HTR-8/SVneo (cell line): ENCODE results near the gene LEUTX.
A peak's percentile ranks its signal among the peaks of the same experiment; 100 is the strongest.
"Not testable (repeated sequence)": the region's sequence is repeated elsewhere in the genome, so short reads cannot be mapped to it uniquely, and the experiment has no call there.

ENCODE experiments used
- DNase-seq: peaks from one replicate; pipeline ENCODE4 v3.0.0; 2011; ENCODE audit warnings: low spot score, mixed read lengths; ENCODE audit not compliant: insufficient read length
- FAIRE-seq: peaks from 2 replicates; lab custom pipeline; 2011; peaks lifted over from hg19 to GRCh38; lab: Jason Lieb, UNC

LEUTX gene, protein sequence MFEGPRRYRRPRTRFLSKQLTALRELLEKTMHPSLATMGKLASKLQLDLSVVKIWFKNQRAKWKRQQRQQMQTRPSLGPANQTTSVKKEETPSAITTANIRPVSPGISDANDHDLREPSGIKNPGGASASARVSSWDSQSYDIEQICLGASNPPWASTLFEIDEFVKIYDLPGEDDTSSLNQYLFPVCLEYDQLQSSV

DNA sequence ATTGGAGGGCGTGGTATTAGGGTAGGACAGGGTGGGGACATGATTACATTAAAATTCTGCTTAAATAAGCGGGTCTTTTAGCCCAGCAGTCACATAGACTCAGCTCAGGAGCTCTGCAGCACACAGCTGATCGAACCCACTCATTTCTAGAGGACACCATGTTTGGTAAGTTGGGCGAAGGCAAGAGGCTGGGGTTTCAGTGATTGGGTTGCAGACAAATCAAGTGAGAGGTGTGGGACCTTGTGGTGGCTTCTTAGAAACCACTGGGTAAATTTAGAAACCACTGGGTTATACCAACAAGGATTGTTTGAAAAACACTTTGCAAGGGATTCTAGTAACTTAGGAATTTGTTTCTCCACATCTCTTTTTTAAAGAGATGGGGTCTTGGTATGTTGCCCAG lies at the start of gene LEUTX:
LEUTX (plus strand) TSS at position 92 of the 400 bp plus-strand sequence; CDS start at position 159, 67 bp downstream.
- FAIRE-seq (no peak), DNase-seq (no peak)

DNA sequence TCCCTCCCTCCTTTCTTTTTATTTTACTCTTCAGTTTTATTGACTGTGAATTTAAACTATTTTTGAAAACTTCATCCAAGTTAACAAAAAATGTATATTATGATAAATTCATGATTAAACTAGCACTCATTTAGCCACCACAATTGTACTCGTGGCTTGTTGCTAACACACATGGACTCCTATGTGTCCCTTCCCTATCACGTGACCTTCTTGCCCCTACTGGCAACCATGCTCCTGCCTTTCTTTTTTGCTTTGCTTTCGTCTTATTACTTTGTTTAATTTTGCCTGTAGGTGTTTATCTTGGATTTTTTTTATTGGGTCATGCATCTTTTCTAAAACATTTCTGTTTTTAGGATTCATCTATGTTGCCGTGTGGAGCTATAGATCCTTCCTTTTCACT lies 49.1 kb upstream of the LEUTX start:
- DNase-seq (no peak), FAIRE-seq (no peak)

DNA sequence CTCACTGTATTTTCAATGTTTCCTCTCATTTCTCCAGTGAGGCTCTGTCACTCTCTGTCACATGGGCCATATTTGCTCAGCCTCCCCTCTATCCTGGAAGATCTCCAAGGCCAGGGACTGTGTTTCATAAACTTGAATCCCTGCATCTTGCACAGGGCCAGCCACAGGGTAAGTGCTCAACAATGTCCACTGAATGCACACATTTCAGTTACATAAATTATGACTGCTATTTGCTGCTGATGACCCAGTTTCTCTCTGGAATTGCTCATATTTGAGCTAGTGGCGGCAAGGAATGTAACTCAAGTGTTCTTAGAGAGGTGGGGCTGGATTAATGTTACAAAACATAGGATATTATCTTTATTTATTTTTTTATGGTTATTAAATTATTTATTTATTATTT lies 47.0 kb upstream of the LEUTX start:
- FAIRE-seq (no peak), DNase-seq (no peak)

DNA sequence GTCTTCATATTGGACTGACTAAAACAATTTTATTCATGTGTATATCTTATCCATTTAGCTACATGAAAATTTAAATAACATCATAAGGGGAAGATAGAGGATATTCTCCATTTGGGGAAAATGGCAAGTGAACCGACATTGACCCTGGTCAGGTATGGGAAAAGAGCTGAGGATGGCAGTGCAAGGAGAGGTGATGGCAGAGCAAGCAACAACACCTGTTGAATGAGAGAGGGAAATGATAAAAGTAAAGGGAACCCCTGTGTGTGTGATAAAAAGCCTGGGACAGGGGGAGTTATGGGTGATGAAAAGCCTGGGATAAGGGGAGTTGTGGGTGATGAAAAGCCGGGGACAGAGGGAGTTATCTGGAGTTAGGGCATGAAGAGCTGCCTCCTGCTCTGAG lies 44.8 kb upstream of the LEUTX start:
- FAIRE-seq = no peak
- DNase-seq = no peak

DNA sequence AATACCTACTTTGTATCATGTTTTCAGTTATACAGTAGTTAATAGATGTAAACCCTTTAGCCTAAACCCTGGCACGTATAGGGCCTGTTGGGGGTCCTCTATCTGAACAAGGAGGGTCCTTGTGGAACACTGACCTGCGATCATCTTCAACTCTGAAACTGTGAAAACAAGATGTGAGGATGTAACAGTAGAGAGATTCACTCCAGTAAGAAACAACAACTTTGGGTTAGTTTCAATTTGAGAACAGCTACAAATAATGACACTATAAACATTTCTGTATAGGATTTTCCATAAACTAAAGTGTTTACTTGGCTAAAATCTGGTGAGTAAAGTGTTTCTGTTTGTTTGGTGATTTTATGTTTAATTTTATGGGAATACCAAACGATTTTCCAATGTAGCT lies 43.0 kb upstream of the LEUTX start:
- DNase-seq = no peak
- FAIRE-seq = no peak

DNA sequence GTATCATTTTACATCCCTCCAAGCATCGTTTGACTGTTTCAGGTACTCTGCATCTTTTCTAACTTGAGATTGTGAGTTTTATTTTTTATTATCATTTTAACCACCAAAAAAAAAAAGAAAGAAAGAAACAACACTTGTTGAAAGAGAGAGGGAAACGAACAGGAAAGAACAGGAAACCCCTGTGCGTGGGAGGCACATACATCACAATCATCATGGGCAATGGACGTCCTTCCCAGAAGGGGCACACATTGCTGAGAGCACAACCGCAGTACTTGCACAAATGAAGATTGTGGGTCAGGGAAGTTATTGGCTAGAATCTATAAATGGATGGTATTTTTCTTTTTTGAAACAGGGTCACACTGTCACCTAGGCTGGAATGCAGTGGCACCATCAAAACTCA lies 42.6 kb upstream of the LEUTX start:
- FAIRE-seq = no peak
- DNase-seq = no peak

DNA sequence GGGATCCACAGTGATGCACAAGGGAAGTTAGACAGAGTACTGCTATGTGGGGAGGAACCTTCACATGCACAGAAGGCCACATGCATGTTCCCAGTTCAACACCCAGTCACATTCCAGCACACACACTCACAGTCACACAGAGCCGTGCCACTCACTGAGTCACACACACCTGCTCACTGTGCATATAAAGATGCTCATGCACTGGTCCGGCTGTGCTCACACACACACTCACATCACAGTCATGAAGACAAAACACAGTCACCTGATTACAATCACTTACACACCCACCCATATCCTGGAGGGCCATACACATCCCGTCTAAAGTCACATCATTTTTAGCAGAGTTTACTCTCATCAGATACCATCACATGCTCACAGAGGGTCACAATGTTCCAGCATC lies 41.3 kb upstream of the LEUTX start:
- DNase-seq (no peak), FAIRE-seq (no peak)

DNA sequence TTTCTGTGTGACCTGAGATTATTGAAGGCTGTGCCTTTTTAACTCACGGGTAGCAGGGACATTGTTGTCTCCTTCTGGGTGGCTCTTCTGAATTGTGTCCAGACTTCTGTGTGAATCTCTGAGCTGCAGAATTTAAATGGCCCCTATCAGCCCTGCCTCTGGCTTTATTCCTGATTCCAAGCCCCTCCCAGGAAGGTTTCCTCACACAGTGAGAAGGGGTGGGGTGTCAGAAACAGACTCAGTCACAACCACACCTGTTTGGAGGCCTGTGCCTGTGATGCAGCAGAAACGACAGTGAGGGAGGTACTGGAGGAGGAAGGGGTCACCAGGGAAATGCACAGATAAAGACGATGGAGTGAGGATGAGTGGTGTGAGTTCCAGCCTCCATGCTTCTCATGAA lies 40.8 kb upstream of the LEUTX start, which contains the start of gene CLC:
CLC (minus strand) TSS at position 139 of the 400 bp plus-strand sequence; CDS start at position 62, 77 bp downstream.
- FAIRE-seq (no peak), DNase-seq (no peak)

DNA sequence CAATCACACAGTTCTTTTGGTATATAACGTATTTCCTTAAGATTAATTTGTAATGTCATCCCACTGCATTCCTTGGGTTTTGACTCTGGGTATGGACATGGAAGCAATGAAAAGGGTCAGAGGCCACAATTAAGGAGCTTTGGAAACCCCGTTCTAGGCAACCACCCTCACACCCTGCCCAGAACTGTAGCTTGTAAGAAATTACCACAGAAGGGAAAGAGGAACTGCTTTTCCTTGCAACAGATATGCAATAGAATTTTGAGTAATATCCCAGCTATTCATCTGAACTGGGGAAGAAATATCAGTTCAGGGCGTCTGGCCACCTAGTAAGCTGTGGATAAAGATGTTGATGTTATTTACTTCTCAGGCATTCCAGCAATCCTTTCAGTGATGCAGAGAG lies 39.8 kb upstream of the LEUTX start:
- FAIRE-seq (no peak), DNase-seq (no peak)

DNA sequence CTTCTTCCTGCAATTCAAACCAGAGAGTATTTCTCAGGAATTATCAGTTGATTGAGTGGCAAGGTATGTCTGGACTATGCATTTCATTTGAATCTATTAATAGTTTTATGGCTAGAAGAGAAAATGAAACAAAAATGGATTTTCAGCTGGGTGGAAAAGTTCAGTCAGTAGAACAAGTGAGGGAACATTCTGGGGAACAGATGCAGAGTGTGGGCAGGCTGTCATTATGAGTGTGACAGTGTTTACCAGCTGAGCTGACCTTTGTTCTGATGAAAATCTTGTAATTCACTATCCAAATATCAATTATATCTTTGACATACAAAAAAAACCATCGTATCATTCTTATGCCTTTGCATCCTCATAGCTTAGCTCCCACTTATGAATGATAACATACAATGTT lies 38.3 kb upstream of the LEUTX start:
- DNase-seq (no peak), FAIRE-seq (no peak)

DNA sequence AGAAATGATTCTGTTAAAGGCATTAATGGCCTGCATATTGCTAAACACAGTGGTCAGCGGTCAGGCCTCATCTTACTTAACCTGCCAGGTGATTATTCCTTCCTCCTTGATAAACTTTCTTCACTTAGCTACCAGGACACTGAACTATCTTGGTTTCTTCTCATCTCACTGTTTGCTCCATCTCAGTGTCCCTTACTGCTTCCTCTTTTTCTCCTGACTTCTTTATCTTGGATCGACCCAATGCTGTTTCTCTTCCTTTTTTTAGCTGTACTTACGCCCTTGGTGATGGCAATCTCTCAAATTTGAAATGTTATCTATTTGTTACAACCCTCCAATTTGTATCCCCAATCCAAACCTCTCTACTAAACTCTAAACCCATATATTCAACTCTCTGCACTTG lies 33.0 kb upstream of the LEUTX start:
- FAIRE-seq (no peak), DNase-seq (no peak)

DNA sequence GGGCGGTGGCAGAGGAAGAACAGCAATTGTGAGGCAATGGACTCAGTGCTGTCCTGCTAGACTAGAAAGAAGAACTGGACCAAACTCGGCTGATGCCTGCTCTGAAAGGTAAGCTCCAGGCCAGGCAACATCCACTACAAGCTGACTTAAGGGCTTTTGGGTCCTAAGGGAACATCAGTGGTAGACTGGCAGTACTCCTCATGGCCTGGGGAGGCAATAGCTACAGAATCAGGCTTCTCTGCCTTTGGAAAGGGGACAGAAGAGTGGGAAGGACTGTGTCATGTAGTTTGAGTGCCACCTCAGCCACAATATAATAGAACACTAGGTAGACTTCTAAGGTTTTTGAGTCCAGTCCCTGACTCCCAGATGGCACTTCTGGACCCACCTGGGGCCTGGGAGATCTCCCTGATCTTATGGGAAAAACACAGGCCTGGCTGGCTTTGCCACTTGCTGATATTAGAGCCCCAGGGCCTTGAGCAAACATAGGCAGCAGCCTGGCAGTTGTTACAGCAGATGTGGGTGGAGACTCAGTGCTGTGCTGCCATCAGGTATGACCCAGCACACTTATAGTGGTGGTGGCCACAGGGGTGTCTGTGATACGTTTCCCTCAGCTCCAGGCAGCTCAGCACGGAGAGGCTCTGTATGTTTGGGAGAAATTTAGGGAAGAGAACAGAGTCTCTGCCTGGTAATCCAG lies 31.7 kb upstream of the LEUTX start:
- no peak for FAIRE-seq
- DNase-seq = no peak

DNA sequence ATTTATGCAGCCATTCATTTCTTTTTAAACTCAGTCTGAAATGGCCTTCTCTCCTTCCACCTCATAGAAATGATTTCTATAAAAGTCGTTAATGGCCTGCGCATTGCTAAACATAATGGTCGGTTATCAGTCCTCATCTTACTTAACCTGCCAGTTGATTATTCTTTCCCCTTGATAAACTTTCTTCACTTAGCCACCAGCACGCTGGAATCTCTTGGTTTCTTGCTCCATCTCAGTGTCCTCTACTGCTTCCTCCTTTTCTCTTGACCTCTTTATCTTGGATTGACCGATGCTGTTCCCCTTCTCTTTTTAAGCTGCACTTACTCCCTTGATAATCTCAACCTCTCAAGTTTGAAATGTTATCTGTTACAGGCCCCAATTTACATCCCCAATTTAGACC lies 28.7 kb upstream of the LEUTX start:
- no peak for FAIRE-seq
- no peak for DNase-seq

DNA sequence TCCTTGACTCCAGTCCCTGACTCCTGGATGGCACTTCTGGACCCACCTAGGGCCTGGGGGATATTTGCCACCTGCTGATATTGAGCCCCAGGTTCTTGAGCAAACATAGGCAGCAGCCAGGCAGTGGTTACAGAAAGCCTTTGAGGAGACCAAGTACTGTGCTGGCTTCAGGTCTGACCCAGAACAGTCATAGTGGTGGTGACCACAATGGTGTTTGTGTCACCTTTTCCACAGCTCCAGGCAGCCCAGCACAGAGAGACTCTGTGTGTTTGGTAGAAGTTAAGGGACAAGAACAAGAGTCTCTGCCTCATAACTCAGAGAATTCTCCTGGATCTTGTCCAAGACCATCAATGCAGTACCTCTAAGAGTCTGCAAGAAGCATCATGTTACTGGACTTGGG lies 26.3 kb upstream of the LEUTX start:
- no peak for DNase-seq
- FAIRE-seq = no peak

DNA sequence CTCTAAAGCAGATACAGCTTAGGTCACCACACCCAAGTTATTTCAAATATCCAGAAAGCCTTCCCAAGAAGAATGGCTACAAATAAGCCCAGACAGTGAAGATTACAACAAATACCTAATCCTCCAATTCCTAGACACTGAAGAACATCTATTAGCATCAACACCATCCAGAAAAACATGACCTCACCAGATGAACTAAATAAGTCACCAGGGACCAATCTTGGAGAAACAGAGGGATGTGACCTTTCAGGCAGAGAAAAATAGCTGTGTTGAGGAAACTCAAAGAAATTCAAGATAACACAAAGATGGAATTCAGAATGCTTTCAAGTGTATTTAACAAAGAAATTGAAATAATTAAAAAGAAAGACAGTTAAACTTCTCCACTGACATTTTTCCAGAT lies 25.9 kb upstream of the LEUTX start:
- DNase-seq (no peak), FAIRE-seq (no peak)

DNA sequence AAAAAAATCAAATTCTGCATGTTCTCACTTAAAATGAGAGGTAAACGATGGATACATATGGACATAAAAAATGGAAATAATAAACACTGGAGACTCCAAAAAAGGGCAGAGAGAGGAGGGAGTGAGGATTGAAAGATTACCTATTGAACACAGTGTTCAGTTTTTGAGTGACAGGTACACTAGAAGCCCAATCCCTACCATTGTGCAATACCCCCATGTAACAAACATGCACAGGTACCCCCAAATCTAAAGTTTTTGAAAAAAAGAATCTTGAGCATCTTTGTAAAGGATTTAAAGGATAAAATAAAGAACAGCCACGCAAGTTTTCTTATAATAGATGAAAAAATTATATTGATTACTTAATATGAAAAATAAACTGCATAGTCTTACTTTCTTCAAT lies 24.1 kb upstream of the LEUTX start:
- DNase-seq = no peak
- no peak for FAIRE-seq

DNA sequence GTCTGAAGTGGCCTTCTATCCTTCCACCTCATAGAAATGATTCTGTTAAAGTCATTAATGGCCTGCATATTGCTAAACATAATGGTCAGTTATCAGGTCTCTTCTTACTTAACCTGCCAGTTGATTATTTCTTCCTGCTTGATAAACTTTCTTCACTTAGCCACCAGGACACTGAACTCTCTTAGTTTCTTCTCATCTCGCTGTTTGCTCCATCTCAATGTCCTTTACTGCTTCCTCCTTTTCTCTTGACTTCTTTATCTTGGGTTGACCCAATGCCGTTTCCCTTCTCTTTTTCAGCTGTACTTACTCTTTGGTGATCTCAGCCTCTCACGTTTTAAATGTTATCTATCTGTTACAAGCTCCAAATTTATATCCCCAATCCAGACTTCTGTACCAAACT lies 23.7 kb upstream of the LEUTX start:
- DNase-seq (no peak), FAIRE-seq (no peak)

DNA sequence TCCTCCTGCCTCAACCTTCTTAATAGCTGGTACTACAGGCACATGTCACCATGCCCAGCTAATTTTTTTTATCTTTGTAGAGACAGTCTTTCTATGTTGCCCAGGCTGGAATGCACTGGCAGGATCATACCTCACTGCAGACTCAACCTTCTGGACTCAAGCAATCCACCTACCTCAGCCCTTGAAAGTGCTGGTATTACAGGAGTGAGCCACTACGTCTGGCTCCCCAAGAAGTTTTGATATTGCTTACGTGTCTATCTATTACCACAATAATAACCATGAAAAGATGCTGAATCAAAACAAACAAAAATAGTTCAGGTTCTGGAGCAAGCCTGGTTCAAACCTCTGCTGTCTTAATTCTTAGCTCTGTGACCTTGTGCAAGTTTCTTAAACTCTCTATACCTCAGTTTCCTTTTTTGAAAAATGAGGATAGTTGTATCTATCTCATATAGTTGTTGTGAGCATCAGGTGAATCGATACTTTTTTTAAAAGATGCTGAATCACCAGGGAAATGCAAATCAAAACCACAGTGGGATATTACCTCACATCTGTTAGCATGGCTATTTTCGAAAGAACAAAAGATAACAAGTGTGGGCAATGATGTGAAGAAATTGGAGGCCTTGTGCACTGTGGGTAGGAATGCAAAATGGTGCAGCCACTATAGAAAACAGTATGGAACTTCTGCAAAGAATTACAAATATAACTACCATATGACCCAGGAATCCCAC lies 19.0 kb upstream of the LEUTX start:
- DNase-seq (no peak), FAIRE-seq (no peak)

DNA sequence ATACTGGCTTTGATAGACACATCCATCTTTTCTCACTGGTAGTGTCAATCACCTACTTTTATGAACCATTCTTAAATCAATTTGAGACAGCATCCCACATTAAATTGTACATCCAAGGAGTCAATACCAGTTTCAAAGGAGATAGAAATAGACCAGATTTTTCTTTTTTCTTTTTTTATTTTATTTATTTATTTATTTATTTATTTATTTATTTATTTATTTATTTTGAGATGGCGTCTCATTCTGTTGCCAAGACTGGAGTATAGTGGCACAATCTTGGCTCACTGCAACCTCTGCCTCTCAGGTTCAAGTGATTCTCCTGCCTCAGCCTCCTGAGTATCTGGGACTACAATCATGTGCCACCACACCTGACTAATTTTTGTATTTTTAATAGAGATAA lies 16.8 kb upstream of the LEUTX start:
- DNase-seq, FAIRE-seq: not testable (repeated sequence)

DNA sequence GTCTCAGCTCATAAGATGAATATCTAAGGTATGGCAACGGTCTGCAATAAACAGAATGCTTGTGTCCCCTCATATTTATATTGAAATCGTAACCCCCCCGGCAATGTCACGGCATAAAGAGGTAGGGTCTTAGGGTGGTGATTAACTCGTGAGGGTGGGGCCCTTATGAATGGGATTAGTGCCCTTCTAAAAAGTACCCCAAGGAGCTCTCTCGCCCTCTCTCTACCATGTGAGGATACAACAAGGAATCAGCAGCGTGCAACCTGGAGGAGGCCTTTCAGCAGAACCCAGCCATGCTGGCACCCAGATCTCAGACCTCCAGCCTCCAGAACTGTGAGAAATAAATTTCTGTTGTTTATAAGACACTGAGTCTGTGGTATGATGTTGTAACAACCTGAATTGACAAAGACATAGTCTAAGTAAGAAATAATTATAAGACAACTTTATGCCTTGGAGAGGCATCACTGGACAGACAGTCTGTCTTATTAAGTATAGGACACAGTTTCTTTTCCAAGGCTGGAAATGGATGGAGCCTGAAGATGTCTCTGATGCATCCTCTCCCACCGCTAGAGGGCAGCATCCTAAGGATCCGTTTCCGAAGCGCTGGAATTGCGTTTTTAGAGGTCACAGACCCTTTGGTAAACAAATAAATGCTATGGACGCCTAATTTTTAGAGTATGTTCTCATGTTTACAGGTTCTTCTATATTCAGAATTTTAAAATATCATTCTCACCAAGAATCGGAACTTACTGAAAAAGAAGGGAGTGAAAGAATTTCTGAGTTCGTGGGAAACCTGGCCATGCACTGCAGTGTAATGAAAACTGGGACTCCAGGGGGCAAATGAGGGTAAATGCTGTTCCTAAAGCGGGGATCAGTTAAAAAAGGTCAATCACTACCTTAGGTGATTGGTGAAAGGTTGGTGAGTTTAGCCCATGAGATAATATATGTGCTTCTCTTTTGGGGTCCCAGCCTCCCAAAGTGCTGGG lies 13.3 kb upstream of the LEUTX start:
- peak; percentile 34 for DNase-seq
- FAIRE-seq = no peak
